VCaP (cell line): ENCODE data around the gene ATOX1.
"Not testable (repeated sequence)": the region's sequence is repeated elsewhere in the genome, so short reads cannot be mapped to it uniquely, and the experiment has no call there.

Experiments
- H3K27ac ChIP-seq: fragments of 450-650 bp; 2 replicates; pipeline ENCODE4 v1.5.1; 2017
- TF ChIP-seq, protein P1 (sequence below): fragments of 450-650 bp; conservative IDR thresholded peaks from 2 replicates; pipeline ENCODE4 v1.5.1; 2017; ENCODE audit warnings: mild to moderate bottlenecking, moderate library complexity

Gene ATOX1

GRCh38 chr5:151700820-151701219, 57.6 kb downstream of the ATOX1 start:
- TF ChIP-seq, protein P1, sequence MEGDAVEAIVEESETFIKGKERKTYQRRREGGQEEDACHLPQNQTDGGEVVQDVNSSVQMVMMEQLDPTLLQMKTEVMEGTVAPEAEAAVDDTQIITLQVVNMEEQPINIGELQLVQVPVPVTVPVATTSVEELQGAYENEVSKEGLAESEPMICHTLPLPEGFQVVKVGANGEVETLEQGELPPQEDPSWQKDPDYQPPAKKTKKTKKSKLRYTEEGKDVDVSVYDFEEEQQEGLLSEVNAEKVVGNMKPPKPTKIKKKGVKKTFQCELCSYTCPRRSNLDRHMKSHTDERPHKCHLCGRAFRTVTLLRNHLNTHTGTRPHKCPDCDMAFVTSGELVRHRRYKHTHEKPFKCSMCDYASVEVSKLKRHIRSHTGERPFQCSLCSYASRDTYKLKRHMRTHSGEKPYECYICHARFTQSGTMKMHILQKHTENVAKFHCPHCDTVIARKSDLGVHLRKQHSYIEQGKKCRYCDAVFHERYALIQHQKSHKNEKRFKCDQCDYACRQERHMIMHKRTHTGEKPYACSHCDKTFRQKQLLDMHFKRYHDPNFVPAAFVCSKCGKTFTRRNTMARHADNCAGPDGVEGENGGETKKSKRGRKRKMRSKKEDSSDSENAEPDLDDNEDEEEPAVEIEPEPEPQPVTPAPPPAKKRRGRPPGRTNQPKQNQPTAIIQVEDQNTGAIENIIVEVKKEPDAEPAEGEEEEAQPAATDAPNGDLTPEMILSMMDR = no peak
- no peak overlapping the region for H3K27ac ChIP-seq

- TF ChIP-seq, protein P1 = no peak
- no peak overlapping the region for H3K27ac ChIP-seq
These were observed 58.1 kb downstream of the ATOX1 start for GRCh38 chr5:151700296-151700695.

- TF ChIP-seq, protein P1 = no peak
- H3K27ac ChIP-seq = no peak overlapping the region
These were observed 59.1 kb downstream of the ATOX1 start for GRCh38 chr5:151699071-151699901.

- H3K27ac ChIP-seq = not testable (repeated sequence)
These were observed 60.4 kb downstream of the ATOX1 start for GRCh38 chr5:151698081-151698480.

DNA sequence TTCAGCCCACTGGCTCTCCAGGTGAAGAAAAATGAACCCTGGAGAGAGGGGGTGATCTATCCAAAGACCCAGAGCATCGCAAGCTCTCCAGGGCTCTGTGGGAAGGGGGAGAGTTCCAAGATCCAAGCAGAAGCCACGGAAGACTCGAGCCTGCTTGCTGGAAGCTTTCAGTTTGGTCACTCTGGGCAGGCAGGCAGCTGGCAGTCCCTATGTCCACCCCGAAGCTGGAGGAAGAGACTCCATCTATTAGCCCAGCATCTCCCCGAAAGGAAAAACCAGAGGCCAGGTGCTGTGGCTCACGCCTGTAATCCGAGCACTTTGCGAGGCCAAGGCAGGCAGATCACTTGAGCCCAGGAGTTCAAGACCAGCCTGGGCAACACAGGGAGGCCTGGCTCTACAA, 61.0 kb downstream of the ATOX1 start:
- TF ChIP-seq, protein P1 = no peak
- H3K27ac ChIP-seq = no peak overlapping the region

- H3K27ac ChIP-seq = no peak overlapping the region
- TF ChIP-seq, protein P1 = no peak
These were observed 61.9 kb downstream of the ATOX1 start for GRCh38 chr5:151696470-151697061.

GRCh38 chr5:151695464-151695863, 63.0 kb downstream of the ATOX1 start:
- no peak overlapping the region for H3K27ac ChIP-seq
- TF ChIP-seq, protein P1 = no peak

- peak overlapping the region; percentile 85; the same call in 1 of the 2 replicates for H3K27ac ChIP-seq
- TF ChIP-seq, protein P1 = no peak
These were observed 64.4 kb downstream of the ATOX1 start for GRCh38 chr5:151694035-151694485.
